GM18505 (cell line): Measurements from ENCODE around the gene TMEM187.

Experiments used
- ATAC-seq: cut with Tn5 transposase; IDR thresholded peaks from one replicate; pipeline ENCODE4 v1.9.1; 2021; ENCODE audit not compliant: unreplicated experiment
- POLR2A ChIP-seq: IDR thresholded peaks from 4 replicates; pipeline ENCODE4 v1.6.1; 2011; ENCODE audit warnings: borderline replicate concordance; ENCODE audit not compliant: insufficient read depth, insufficient read length; ENCODE audit errors: extremely low read depth

TMEM187 gene

GRCh38 chrX:154016366-154017076, 44.0 kb downstream of the TMEM187 start:
- no peak for TF ChIP-seq POLR2A
- ATAC-seq: no peak

DNA sequence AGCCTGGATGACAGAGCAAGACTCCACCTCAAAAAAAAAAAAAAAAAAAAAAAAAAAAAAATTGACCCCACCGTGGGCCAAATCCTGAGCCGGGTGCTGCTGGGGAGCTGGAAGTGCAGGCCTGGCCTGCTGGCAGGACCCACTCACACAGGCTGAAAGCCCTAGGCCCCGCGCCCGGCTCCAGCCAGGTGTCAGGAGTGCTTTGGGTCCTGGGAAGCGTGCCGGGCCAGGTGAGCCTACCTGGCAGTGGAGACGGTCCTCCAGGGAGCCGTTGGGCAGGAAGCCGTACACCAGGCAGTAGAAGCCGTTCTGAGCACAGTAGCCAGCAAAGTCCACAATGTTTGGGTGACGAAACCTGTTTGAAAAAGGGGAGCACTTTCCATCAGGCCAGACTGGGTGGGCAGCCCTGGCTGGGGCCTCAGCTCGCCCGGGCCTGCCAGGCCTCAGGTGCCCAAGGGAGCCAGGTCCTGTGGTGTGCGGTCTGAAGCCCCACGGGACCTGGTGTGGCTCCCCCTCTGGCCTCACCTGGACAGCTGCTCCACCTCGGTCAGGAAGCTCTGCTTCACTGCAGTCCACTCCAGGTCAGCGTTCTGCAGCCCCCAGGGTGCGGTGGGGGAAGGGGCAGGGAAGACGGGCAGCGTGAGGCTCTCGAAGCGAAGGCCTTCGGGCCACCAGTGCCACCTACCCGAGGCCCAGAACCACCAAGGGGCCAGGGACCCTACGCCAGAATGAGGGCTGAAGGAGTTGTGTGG, 45.4 kb downstream of the TMEM187 start:
- ATAC-seq: no peak
- no peak for TF ChIP-seq POLR2A

GRCh38 chrX:154018518-154019060, 46.0 kb downstream of the TMEM187 start:
- TF ChIP-seq POLR2A: no peak
- no peak for ATAC-seq

- peak; percentile 2 for TF ChIP-seq POLR2A
- ATAC-seq: no peak
Observed at GRCh38 chrX:154019061-154019621, 46.6 kb downstream of the TMEM187 start.

- peak; percentile 60 for ATAC-seq
- TF ChIP-seq POLR2A: peak; percentile 67
Observed at GRCh38 chrX:154019633-154020528, 47.3 kb downstream of the TMEM187 start, which contains the start of gene IRAK1. Gene IRAK1, minus strand, starts transcription at chrX:154019902. Its CDS starts 90 bp downstream, at chrX:154019812.

DNA sequence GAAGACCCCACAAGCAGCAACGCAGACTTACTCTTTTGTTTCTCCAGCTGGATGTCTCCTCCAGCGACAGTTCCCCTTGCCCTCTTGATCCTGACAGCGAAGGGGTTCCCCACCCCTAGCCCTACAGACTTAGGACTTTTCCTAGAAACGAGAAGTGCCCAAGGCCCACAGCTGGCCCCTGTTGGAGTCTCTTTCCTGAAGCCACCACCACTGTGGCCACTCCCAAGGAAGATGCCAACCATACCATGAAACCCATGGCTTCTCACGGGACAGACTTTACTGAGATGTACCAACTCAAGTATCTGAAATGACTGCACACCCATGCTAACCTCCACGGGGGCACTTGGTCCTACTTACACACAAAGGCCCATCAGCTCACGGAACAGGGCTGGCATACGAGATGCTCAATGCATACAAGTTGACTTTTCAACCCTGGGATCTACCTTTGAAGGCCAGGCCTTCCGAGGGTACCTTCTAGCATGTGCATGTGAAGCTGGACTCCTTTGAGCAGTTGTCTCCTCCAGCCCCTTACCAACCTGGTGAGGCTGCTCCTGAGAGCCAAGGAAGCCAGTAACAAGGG, 48.1 kb downstream of the TMEM187 start:
- no peak for TF ChIP-seq POLR2A
- ATAC-seq: peak; percentile 9

- ATAC-seq: no peak
- no peak for TF ChIP-seq POLR2A
Observed at GRCh38 chrX:154021131-154021611, 48.6 kb downstream of the TMEM187 start.

DNA sequence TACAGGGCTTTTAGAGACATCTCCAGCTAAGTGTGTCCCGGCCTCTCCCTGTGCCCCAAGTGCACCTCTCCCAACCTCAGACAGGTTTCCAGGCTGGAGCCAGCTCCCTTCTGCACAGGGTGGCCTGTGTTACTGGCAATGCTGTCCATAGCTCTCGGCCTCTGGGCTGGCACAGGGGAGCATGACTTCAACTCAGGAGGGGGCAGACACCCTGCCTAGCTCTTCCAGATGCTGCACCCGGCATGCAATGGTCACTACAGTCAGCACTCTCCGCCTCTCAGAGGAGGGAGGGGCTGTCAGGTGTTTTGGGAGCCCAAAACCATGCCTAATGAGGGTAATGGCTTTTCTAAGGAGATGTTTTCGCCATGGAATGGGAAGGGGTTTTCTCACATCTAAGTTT, 49.6 kb downstream of the TMEM187 start:
- TF ChIP-seq POLR2A: no peak
- no peak for ATAC-seq

DNA sequence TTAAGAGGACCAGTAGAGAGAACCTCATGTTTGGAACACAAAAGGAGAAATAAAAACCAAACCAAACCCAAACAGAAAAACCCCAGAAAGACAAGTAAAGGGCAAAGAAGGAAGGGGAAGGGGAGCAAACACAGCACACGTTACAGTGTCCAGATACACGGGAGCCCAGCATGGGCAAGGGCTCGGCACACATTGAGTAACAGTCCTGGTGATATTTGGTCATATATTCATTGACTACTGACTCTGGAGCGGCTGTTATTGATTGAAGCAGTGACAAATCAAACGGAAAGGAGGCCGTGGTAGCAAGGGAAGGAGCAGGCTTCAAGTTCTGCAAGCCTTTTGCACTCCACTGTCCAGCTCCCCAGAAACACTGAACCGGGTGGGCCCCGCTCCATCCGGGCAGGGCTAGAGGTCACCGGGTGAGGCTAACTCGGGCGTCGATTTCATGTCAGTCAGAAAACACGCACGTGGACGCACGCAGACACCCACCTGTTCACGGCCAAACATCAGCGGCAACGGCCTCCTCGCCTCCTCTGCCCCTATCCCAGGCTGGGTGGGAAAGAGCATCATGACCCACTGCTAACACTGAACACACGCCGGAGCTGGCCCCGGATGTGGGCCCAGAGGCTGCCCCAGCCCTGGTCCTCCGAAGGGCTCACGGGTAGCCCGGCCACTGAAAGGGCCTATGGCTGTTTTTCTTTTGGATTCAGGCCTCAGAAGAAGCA, 50.9 kb downstream of the TMEM187 start:
- ATAC-seq: no peak
- no peak for TF ChIP-seq POLR2A

DNA sequence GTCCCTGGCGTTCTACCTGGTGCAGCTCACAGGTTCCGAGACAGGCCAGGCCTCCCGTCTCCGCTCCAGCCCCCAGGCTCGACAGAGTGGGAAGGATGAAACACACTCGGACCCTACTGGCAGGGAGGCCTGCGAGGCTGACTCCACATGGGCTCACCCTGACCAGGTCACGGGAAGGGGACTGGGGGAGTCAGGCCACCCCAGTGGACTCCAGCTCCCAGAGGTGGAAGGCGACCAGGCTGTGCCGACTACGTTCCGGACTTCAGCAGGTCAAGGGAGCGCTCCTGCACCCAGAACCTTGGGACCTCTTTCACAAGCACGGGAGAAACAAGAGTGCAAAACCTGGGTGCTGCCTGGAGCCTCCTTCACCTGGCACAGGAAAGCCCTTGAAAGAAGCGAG, 51.7 kb downstream of the TMEM187 start:
- no peak for TF ChIP-seq POLR2A
- no peak for ATAC-seq

DNA sequence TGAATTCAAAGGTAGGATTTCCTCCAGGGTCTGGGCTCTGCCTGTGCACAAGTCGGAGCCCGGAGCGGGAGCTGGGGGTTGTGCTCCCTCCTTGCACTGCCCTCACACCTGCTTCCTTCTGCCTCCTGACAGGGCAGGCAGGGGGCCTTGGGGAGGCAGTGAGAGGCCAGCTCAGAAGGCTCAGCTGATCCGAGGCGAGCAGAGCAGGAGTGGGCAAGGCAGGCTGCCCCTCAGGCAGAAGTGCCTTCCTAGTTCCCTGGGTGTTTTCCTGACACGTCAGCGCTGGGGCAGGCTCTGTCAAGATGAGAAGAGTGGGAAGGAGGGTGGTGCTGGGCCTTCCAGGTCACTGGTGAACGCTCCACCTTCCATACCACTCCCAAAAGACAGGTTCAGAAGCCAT, 52.7 kb downstream of the TMEM187 start:
- no peak for ATAC-seq
- TF ChIP-seq POLR2A: no peak
